Mammary epithelial cell (primary cell): Measurements from ENCODE around the gene OGFRL1.

ENCODE experiments used
- CTCF ChIP-seq, 2 donors: IDR thresholded peaks in 1 of 2; conservative IDR thresholded peaks in 1 of 2; 2 replicates each; pipeline ENCODE4 v1.5.1; 2011 to 2012; ENCODE audit warnings: inconsistent platforms in 2 of 2, low read length in 2 of 2, mild to moderate bottlenecking in 2 of 2, control low read depth in 1 of 2, low read depth in 1 of 2; ENCODE audit not compliant: insufficient read depth in 1 of 2; ENCODE audit errors: extremely low read depth in 1 of 2
- EZH2 ChIP-seq: IDR thresholded peaks from 2 replicates; pipeline ENCODE4 v1.6.1; 2012; ENCODE audit warnings: low read length, inconsistent platforms, borderline replicate concordance

- no peak for TF ChIP-seq CTCF (conservative IDR thresholded peaks at IDR 0.05 in 1 of 2, IDR thresholded peaks at IDR 0.05 in 1 of 2; ENCODE audit: extremely low read depth in 1 of 2, insufficient read depth in 1 of 2, low read depth in 1 of 2, low read length in 2 of 2)
- no peak for TF ChIP-seq EZH2
These were observed 23.5 kb downstream of the OGFRL1 start for GRCh38 chr6:71312089-71312488.
